GM18858 (cell line): Measurements from ENCODE around the gene KDELR1.

Source experiments
- ATAC-seq: cut with Tn5 transposase; IDR thresholded peaks from one replicate; pipeline ENCODE4 v1.9.1; 2021; ENCODE audit not compliant: unreplicated experiment

KDELR1 gene

DNA sequence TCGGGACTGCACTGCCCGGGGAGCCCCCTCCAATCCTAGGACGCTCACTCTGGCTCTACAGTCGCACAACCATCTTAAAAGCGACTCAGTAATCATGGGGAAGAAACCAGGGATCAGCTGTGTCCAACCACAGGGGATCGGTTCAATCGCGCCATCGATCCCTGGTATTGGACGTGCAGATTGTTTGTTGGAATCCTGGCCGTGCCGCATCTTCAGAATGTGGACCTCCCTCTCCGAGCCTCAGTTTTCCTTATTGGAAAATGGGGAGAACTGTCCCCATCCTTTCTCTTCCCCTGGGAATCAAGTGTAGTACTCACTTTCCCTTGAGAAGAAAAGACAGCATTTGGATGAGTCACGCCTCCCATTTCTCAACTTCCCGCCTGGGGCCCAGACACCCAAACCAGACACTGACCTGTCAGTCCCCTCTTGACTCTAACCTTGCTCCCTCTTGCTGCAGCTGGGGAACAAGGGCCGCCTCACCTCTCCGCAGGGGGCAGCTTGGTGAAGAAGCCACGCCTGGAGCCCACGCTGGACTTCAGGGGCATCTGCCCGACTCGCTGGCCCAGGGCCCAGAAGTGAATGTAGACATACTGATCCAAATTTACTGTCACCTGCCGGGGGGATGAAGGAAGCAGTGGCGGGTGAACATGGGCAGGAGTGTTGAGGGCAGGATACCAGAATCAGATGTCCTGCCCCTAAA lies 48.4 kb downstream of the KDELR1 start:
- ATAC-seq: no peak

DNA sequence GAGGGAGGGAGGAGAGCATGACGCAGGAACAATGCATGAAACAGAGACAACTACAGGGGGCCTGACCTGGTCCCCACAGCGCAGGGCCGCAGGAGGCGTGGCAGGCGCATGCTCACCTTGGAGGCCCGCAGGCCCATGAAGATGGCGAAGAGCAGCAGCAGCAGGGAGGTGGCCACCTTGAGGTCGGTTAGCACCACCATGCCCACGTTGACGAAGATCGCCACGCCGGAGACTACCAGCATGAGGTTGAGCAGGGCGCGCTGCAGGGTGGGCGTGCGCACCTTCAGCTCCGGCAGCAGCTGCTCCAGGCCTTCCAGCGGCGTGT lies 49.0 kb downstream of the KDELR1 start:
- no peak for ATAC-seq

DNA sequence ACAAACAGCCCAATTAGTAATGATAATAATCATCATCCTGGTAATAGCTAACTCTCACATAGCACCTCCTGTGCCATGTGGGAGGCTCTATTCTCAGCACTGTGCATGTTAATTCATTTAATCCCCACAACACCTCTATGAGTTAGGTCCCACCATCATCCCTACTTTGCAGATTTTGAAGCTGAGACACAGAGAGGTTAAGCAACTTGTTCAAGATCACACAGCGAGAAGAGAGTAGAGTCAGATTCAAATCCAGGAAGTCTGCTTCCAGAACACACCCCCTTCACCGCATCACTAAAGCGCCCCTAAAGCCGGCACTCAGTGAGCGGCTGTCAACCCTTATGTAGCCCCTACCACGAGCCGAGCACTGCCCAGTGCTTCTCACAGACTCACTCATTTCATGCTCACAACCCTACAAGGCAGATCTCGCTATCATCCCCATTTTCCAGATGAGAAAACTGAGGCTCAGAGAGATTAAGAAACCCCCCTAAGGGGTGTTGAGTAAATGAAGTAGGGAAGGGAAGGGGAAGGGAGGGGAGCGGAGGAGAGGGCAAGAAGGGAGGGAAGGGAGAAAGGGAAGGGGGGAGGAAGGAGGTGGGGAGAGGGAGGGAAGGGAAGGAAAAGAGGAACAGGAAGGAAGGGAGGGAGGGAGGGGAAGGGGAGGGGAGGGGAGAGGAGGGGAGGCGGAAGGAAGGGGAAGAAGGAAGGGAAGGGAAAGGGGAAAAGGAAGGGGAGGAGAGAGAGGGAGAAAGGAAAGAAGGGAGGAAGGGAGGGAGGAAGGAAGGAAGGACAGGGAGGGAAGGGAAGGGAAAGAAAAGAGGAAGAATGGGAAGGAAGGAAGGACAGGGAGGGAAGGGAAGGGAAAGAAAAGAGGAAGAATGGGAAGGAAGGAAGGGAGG lies 49.6 kb downstream of the KDELR1 start:
- ATAC-seq: no peak

DNA sequence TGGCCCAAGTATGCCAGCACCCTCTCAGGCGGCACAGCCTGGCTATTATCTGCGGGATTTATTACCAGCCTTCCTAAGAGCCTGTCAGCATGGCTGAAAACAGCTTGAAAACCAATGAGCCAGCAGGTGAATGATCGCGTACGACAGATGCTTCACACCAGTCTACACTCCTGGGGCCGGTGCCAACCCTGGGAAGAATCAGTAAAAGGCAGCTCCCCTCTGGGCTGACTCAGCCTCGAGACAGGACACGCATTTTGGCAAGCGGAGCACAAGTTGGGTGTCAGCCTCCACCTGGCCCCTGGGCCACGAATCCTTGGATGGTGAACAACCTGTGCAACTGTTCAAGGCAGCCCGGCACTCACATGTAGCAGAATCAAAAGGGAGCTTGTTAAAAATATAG lies 50.4 kb downstream of the KDELR1 start:
- no peak for ATAC-seq

DNA sequence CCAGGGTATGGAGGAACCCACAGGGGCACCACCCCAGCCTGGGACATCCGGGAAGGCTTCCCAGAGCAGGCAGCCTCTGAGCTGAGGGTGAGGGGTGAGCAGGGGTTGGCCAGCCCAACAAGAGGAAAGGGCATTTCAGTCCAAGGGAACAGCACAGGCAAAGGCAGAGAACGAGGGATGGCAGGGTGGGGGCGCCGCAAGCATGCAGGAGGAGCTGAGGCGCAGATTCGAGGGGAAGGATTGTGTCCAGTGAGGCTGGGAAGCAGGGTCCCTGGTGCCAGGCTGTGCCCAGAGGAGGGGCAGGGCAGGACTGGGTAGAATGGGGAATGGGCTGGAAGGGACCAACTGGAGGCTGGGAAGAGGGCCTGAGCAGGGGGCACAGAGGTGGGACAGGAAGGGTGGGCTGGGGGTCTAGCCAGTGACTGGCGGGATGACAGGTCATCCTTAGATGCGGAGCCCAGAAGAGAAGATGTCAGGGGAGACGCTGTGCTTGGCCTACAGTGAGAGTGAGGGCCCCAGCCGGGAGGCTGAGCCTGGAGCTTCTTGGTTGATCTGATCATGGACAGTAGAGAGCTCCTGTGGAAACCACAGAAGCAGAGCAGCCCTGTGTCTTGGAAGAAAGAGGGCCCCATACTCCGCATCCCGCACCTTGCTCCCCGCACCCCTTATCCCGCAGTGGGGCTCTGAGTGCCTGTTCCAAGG lies 52.4 kb downstream of the KDELR1 start:
- no peak for ATAC-seq

DNA sequence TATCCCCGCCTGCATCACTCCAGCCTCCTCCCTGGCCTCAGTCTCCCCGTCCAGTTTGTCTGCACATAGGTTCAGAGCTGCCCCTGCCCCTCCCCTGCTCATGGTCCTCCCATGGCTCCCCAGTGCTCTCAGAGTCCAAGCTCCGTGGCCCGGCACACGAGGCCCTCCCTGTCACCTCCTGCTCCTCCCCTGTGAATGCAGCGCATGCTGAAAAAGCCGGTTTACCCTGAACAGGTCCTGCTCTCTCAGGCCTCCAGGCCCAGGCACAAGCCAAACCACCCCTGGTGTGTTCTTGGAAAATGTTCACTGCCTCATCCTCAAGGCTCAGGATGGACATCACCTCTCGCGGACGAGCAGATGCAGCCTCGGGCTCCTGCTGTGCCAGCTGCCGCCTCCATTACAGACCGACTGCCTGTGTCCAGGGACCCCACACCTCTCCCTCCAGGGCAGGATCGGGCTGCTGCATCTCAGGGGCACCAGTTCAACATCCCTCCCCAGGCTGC lies 53.0 kb downstream of the KDELR1 start:
- ATAC-seq: no peak

DNA sequence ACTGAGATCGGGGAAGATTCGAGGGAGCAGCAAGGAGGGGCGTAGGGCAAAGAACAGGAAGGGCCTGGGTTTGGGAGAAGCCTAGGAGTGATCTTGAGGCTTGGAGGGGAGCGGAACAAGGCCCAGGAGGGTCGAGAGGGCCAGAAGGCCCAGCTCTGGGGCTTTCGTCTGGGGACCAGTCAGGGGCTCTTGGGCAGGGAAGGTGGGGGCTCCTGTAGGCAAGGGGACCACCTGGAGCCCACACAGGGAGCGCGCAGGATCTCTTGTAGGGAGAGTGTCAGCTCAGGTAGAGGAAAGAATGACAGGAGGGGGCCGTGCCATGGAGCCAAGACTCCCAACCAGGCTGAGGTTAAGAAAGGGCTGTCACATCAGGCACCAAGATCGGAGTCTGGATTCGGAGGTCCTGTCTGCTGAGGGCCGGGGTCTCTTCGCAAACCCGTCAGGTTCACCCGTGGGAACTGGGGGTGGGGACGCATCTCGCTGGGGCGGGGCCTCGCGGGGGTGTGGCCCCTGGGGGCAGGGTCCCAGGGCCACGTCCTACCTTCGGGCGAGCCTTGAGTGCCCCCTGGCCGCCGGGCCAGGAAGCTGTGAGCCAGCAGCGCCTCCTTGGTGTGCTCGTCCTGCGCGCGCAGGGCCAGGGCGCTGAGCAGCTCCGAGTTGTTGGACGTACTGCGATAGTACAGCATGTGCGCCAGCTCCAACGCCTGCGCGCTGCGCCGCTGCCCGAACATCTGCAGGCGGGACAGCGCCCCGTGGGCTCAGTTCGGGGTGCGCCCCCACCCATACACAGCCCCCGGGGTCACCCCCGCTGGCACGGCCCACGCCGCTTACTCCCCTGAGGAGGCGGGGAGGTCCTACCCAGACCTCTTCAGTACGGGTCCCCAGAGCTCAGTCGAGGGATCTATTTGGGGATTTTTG lies 57.6 kb downstream of the KDELR1 start:
- peak; percentile 40 for ATAC-seq

DNA sequence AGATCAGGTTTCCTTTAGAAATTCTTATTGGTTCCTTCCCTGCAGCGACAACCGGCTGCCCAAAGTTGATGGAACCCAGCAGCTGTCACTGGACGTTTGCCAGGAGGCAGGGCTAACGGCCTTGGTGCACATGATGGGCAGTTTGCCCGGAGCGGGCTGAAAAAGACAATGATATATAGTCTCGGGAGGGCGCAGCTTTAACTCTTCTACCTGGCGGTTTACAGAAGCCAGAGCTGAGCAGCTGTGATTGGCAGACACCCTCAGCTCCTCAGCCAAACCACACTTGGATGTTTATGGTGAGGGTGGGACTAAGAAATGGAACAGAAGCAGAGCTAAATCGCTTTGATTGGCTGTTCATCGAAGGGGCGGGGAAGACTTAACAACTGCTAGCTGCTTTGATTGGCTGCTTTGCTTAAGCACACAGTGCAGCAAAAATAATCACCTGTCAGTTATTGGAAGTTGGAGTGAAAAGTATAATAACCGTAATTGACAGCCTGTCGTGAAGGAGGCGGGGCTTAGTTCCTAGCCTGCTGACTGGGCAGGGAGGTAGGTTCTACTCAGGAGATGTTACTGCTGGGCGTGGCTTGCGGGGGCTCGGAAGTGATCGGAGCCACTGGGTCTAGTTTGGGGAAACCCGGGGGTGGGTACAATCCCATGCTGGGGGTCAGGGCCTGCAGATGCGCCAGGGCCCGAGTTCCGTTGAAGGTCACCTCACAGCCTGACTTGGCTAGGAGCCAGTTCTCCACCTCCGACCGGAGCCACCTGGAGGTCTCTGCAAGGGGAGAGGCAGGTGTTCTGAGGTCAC lies 58.5 kb downstream of the KDELR1 start:
- peak; percentile 51 for ATAC-seq
